LHCN-M2 (cell line): Measurements from ENCODE around the gene RAPGEF1. TPM values are rescaled to one million over a fixed set of nuclear protein-coding genes. Genes with fewer than 3 reads are reported as not detected.
"Not testable (repeated sequence)": the region's sequence is repeated elsewhere in the genome, so short reads cannot be mapped to it uniquely, and the experiment has no call there.

ENCODE experiments used
- DNase-seq: peaks from one replicate; pipeline ENCODE4 v3.0.0-alpha.2; 2012; ENCODE audit warnings: low read depth
- total RNA-seq: library from RNA; depleted of rRNA; stranded (reverse); fragments of >200 nt; gene quantifications from 2 replicates; pipeline ENCODE4 v1.2.3, GENCODE V29; 2014

RAPGEF1 gene
- total RNA-seq, 1 experiment from 2014 or later: 44.9 TPM

- DNase-seq: no peak
Measured at GRCh38 chr9:131671133-131671520, 68.7 kb downstream of the RAPGEF1 start.

GRCh38 chr9:131670247-131671132, 69.4 kb downstream of the RAPGEF1 start:
- no peak for DNase-seq

- DNase-seq: no peak
Measured at GRCh38 chr9:131669269-131670157, 70.4 kb downstream of the RAPGEF1 start.

DNA sequence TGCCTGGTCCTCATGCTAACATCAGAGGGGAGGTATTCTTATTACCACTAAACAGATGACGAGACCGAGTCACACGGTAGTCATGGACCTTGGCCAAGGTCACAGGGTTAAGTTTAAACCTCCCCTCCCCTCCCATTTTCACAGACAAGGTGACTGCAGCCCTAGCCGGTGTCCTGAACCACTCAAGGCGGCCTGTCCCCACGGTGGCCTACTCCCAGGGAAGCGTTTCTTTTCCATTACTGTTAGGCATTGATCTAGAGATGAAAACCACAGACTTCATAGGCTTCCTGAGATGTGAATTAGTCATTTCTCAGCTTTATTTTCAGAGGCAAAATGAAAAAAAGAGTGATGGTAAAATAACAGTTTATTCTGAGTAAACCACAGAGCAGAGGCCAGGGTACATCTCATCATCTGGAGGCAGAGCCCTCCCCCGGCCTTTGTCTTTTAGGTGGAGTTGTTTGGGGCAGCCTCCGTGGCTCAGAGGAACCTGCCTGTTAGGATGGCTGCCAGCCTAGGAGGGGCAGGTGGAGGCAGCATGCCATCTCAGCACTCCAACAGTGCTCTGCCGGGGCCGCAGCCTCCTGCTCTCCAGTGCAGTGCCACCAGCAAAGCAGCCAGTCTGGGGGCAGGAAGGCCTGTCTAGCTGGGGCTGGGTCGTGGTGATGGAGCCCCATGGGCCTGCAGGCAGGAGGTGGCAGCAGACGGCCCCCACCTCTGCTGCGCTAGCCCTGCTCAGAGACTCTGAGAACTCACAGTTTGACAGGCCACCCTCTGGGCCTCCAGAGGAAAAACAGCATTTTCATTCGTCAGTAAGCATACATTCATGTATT, 71.2 kb downstream of the RAPGEF1 start:
- DNase-seq: peak; percentile 84

GRCh38 chr9:131668057-131668438, 71.8 kb downstream of the RAPGEF1 start:
- DNase-seq: no peak

GRCh38 chr9:131667576-131667975, 72.3 kb downstream of the RAPGEF1 start:
- DNase-seq: peak; percentile 31

GRCh38 chr9:131666774-131667173, 73.1 kb downstream of the RAPGEF1 start:
- DNase-seq: no peak

DNA sequence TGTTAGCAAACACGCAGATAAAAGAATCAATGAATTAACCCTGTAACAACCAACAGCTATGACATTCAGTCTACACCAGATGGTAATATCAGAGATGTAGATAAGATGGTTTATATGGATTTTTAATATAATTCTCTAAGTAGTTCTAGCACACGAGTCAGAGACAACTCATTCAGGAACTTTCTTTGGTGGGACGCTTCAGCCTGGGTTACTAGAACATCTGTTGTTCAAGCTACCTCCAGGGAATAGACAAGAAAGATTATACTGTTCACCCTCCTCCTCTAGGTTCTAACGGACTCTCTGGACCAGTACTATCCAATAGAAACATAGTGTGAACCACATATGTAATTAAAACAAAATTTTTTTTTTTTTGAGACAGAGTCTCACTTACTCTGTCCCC, 73.8 kb downstream of the RAPGEF1 start:
- DNase-seq: peak; percentile 73

DNA sequence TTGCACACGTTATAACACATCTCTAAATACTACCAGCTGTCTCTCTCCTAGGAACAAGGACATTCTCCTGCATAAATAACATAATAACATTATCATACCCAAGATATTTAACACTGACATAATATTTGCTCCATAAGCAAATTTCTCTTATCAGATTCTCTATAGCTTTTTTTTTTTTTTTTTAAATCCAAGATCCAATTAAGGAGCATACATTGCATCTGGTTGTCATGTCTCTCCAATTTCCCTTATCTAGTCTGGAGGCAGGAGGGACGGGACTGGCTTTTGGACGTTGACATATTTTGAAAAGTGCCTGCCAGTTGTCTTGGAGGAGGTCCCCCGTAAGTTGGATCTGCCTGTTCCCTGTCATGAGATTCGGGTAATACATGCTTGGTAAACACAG, 76.6 kb downstream of the RAPGEF1 start:
- DNase-seq: no peak

DNA sequence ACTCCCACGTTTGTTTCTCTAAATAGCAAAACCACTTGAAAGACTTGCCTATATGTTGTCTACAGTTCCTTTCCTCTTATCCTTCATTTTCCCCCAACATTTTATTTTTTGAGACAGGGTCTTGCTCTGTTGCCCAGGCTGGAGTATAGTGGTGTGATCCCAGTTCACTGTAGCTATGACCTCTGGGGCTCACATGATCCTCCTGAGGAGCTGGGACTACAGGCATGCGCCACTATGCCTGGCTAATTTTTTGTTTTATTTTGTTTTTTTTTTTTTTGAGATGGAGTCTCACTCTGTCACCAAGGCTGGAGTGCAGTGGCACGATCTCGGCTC, 77.6 kb downstream of the RAPGEF1 start:
- not testable (repeated sequence) for DNase-seq

- no peak for DNase-seq
Measured at GRCh38 chr9:131661568-131662288, 78.1 kb downstream of the RAPGEF1 start.

DNA sequence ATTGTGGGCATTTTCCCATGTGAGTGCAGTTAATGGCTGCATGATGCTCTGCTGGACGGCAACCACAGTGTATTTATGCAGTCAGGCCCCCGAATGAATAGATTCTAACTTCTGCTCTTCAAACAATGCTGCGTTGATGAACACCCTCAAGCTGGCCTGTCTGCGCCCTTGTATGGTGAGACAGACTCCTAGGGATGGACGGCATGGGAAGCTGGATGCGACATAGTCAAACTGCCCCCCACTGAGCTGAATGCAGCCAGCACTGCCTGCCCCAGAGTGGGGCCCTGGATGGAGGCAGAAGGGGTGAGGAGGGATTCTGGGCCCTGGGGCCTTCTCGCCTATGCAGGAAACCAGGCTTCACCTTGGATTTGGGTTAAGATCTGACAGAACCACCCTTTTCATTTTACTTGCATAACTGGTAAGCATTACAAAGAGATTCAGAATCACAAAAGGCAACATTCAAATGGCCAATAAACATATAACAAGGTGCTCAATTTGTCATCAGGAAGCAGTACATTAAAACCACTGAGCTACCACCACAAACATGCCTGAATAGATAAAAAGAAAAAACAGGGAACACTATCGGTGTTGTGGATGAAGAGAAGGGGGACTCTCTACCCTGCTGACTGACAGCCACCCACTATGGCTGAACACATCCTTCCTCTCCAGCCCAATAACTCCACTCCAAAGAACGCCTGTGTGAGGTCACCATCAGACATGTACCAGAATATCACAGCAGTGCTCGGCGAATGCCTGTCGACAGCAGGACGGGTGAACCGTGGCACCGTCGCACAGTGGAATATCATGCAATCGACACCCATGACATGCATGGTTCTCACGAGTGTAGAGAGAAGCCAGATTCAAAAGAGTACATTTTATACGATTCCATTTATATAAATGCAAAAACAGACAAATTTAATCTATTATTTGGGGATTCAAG, 79.1 kb downstream of the RAPGEF1 start:
- no peak for DNase-seq

- peak; percentile 92 for DNase-seq
Measured at GRCh38 chr9:131658377-131659129, 81.3 kb downstream of the RAPGEF1 start.

GRCh38 chr9:131657940-131658339, 81.9 kb downstream of the RAPGEF1 start:
- no peak for DNase-seq

DNA sequence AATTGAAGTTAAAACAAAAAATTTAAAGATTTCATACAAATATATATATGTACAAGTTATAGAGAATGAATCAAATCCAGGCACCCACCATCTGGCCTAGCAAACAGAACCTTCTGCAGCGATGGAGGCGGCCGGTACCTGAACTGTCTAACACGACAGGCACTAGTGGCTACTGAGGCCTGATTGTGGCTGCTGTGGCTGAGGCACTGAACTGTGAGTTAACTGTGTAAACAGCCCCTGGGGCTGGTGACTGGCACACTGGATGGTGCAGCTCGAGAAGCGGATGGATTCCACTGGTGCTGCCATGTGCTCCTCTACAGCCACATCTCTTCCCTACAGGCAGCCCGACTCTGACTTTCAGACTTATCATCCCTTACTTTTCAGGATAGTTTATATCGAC, 82.4 kb downstream of the RAPGEF1 start:
- no peak for DNase-seq

DNA sequence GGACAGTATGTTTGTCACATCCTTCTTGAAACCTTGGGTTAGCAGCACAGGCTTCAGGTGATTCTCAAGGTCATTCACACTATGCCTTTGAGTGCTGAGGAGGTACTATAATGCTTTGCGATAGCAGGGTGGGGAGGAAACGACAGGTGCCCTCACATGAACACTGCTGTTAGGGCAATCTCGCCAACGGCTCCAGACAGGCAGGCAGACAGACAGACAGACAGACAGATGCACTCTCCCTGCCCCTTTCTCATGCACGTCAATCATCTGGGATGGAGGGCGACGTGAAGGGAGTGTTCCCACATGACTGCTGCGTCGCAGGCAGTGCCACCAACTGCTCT, 82.9 kb downstream of the RAPGEF1 start:
- DNase-seq: no peak

DNA sequence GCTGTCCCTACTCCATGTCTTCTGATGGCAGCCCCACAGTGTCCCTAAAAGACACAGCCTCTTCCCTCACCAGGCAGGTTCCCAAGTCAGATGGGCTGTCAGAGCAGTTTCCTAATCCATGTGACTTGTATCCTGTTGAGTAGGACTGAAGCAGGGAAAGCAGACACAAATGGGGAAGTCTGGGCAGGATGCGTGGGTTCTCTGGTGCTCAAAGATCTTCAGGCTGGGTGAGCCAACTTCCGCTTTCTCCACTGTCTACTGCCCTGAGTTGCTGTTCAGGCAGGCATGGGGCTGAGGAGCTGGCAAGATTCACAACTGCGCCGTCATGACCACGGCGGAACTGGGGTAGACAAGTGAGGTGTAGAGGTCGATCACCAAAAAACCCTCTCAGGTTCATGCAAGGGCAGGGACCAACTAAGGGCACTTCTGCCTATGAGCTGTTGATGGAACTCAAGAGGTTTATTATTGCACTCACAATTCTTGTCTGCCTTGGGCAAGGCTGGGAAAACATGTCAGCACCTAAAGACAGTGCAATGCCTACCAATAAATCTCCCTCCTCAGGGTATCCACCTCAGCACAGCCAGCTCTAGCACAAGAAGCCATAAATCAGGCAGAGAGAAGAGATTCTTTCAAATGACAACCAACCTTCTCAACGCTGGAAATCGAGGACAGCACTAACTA, 83.4 kb downstream of the RAPGEF1 start:
- DNase-seq: no peak

DNA sequence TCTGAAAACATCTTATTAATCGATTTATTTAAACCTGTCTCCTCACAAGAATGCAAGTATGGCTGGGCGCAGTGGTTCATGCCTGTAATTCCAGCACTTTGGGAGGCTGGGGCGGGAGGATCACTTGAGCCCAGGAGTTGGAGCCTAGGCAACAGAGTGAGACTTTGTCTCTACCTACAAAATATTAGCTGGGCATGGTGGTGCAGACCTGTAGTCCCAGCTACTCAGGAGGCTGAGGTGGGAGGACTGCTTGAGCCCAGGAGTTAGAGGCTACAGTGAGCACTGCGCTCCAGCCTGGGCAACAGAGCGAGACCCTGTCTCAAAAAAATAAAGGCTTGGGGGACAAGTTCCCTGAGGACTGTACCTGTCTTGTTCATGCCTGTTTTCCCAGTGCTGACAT, 85.5 kb downstream of the RAPGEF1 start:
- DNase-seq: not testable (repeated sequence)

- peak; percentile 75 for DNase-seq
Measured at GRCh38 chr9:131651599-131651998, 88.3 kb downstream of the RAPGEF1 start.
